HG03159 (cell line): ENCODE results near the gene POLR2E.

Experiments
- ATAC-seq: cut with Tn5 transposase; IDR thresholded peaks from one replicate; pipeline ENCODE4 v1.9.1; 2021; ENCODE audit warnings: mild to moderate bottlenecking, moderate library complexity; ENCODE audit not compliant: unreplicated experiment

Gene POLR2E

DNA sequence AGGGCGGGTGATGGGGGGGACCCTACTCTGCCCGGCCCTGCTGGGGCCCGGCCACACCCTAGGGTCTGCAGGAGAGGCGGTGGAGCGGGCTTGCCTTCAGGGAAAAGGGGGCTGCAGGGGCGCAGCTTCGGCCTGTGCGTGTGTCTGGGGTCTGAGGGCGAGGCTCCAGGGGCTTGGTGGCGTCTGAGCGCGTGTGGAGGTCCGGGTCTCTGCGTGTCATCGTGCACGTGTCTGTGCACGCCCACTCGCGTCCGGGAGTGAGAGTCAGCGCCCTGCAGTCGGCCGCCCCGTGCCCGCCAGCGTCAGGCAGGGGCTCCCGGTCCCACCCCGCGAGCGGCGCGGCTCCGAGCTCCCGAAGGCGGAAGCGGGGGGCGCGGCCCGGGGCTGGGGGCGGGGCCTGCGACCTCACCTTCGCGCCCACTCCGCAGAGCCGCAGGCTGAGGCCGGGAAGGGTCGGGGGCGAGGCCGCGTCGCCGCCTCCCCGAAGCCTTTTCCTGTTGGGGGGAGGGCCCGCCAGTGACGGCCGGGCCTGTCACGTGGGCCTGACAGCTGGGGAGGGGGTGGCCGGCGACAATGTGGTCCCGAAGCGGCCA lies 28.3 kb downstream of the POLR2E start, which contains the start of gene ARHGAP45:
Gene ARHGAP45, plus strand, starts transcription at position 420 of the 593 bp plus-strand sequence. CDS start 239 bp downstream, outside the sequence.
- peak; percentile 32 for ATAC-seq

DNA sequence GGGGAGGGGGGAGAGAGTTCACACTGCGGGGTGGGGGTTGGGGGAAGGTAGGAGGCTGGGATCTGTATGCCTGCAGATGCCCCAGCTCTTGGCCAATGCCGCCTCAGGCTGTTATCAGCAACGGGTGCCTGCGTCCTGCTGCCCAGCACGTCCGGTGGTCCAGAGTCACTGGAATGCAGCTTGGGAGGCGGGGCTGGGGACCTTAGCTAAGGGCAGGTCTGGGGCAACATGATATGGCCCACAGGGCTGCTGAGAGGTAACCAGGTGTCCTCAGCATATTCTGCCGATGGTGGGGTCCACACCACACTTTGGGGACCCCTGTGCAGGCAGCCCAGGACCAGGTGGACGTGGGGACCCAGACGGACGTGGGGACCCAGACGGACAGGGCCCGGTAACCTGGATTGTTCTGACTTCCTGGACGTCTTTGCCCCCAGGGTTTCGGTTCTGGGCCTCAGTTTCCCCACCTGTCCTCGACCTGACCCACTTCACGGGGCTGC lies 28.9 kb downstream of the POLR2E start:
- ATAC-seq, result no peak

DNA sequence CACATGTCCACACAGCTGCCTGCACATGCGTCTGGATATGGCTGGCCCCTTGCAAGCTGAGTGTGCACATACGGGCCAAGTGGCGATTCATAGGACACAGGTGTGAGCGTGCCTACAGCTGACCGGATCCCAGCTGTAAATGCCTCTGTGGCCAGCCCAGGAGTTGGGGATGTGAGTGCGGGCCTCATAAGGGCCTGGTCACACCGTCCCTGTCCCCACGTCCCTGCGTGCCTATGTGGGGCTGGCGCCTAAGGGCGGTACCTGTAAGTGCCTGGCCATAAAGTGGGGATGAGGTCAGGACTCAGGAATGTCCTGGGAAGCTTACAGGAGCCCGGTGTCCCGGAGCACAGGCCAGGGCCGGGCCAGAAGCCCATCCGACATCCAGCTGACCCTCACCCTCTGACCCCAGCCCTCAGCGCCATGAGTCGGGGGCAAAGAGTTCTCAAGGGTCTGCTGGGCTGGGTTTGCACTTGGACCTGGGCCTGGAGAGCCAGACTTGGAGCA lies 29.5 kb downstream of the POLR2E start:
- ATAC-seq, result no peak

- no peak for ATAC-seq
These were observed 30.2 kb downstream of the POLR2E start for GRCh38 chr19:1064661-1065605.

- no peak for ATAC-seq
These were observed 31.1 kb downstream of the POLR2E start for GRCh38 chr19:1063909-1064660.

DNA sequence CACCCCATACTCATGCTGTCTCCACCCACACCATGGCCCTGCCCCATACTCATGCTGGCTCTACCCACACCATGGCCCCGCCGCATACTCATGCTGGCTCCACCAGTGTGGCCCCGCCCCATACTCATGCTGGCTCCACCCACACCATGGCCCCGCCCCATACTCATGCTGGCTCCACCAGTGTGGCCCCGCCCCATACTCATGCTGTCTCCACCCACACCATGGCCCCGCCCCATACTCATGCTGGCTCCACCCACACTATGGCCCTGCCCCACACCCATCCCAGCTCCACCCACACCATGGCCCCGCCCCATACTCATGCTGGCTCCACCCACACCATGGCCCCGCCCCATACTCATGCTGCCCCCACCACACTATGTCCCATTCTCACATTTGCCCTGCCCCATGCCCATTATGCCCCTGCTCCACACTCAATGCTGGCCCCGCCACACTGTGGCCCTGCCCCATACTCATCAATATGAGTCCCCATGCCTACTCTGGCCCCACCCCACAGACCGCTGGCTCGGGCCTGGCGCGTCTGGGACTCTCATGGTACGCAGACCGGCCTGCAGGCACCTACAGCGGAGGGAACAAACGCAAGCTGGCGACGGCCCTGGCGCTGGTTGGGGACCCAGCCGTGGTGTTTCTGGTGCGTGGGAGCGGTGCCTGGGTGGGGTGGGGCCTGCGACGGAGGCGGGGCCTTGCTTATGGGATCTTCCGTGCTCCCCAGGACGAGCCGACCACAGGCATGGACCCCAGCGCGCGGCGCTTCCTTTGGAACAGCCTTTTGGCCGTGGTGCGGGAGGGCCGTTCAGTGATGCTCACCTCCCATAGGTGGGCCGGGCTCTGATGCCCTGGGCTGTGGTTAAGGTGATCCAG lies 31.9 kb downstream of the POLR2E start:
- ATAC-seq, result no peak

GRCh38 chr19:1062387-1063029 lies 32.7 kb downstream of the POLR2E start:
- no peak for ATAC-seq

DNA sequence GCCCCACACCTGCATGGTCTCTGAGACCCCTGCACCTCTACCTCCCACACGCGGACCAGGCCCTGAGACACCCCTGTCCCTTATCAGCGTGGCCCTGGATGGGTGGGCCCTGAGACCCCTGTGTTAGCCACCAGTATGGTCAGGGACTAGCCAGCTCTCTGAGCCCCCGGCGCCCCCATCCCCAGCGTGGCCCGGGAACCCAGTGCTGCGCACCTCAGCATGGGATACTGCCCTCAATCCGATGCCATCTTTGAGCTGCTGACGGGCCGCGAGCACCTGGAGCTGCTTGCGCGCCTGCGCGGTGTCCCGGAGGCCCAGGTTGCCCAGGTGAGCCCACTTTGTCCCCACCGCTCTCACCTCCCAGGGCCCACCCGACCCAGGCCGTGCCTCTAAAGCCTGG lies 33.2 kb downstream of the POLR2E start:
- ATAC-seq, result no peak

DNA sequence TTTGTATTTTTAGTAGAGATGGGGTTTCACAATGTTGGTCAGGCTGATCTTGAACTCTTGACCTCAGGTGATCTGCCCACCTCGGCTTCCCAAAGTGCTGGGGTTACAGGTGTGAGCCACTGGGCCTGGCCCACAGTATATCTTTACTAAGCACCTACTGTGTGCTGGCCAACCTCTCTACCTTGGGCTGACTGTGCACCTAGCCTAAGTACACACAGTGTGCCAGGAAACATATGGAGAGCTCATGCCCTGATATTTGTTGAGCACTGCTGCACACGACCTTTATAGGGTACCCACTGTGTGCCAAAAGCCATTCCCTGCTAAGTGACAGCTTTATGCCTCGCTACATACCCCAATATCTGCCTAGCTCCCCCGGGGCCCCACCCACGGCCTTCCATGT lies 34.5 kb downstream of the POLR2E start:
- no peak for ATAC-seq

GRCh38 chr19:1058112-1058511 lies 37.1 kb downstream of the POLR2E start:
- no peak for ATAC-seq

GRCh38 chr19:1057176-1057855 lies 37.9 kb downstream of the POLR2E start:
- no peak for ATAC-seq

GRCh38 chr19:1055886-1056620 lies 39.1 kb downstream of the POLR2E start:
- ATAC-seq, result no peak

DNA sequence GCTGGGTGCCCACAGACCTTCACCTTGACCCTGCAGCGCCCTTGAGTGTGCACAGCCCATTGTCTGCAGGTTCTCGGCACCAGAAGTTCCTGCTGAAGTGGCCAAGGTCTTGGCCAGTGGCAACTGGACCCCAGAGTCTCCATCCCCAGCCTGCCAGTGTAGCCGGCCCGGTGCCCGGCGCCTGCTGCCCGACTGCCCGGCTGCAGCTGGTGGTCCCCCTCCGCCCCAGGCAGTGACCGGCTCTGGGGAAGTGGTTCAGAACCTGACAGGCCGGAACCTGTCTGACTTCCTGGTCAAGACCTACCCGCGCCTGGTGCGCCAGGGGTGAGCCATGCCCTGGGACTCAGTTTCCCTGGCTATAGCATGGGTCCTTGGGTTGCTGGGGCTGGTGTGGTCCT lies 40.1 kb downstream of the POLR2E start:
- no peak for ATAC-seq

GRCh38 chr19:1054102-1055027 lies 40.8 kb downstream of the POLR2E start:
- no peak for ATAC-seq

DNA sequence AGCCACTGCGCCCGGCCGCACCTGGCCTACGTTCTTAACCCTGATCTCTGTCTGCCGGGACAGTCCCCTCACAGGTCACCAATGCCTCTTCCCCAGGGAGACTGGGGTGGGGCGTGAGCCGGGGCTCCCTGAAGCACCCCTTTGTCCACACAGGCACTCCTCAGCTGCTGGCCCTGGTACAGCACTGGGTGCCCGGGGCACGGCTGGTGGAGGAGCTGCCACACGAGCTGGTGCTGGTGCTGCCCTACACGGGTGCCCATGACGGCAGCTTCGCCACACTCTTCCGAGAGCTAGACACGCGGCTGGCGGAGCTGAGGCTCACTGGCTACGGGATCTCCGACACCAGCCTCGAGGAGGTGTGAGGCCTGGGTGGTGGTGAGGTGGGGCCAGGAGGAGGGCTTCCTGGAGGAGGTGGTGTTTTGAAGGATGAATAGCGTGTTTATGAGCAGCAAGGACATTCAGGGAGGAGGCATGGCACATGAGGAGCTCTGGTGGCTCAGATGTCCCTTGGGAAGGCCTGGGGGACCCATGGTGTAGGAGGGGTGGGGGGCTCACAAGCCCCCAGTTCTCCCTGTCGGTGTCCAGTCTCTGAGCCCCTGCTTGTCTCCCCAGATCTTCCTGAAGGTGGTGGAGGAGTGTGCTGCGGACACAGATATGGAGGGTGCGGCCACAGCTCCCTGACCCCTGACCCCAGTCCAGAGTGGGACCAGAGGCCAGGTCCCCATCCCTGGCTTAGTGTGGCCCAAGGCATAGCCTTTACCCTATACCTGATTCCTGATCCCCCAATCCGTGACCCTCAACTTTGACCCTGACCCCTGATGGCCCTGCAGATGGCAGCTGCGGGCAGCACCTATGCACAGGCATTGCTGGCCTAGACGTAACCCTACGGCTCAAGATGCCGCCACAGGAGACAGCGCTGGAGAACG lies 41.7 kb downstream of the POLR2E start:
- no peak for ATAC-seq

DNA sequence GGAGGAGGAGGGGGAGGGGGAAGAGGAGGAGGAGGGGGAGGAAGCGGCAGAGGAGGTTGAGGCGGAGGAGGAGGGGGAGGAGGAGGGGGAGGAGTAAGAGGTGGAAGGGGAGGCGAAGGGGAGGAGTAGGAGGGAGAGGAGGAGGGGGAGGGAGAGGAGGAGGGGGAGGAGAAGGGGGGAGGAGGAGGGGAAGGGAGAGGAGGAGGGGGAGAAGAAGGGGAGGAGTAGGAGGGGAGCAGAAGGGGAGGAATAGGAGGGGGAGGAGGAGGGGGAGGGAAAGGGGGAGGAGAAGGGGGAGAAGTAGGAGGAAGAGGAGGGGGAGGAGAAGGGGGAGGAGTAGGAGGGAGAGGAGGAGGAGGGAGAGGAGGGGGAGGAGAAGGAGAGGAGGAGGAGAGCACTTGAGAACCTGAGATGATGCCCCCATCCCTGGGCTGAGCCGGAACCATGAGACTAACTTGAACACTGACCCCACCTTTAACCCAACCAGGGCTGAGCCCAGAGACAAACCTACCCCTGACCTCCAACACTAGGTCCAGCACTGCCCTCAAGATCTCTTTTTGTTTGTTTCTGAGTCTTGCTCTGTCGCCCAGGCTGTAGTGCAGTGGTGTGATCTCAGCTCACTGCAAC lies 42.7 kb downstream of the POLR2E start:
- no peak for ATAC-seq
